K562 (cell line): Measurements from ENCODE around the gene GTF2A1. TPM values are rescaled to one million over a fixed set of nuclear protein-coding genes. Genes with fewer than 3 reads are reported as not detected.

Experiments used
- BHLHE40 ChIP-seq: IDR thresholded peaks from 2 replicates; pipeline ENCODE4 v1.6.1; 2011; ENCODE audit warnings: low read length, improper control_type of control experiment
- BMI1 ChIP-seq: fragments of 150-350 bp; IDR thresholded peaks from 2 replicates; pipeline ENCODE4 v1.6.1; 2014; ENCODE audit warnings: low read length
- CBX3 ChIP-seq, 2 experiments: IDR thresholded peaks; 1 replicate in 1 of 2; 2 replicates in 1 of 2; pipeline ENCODE4 v1.6.1; 2012; ENCODE audit warnings: inconsistent platforms in 2 of 2, low read length in 2 of 2, borderline replicate concordance in 1 of 2, control low read depth in 1 of 2
- E2F8 ChIP-seq: fragments of 450-650 bp; IDR thresholded peaks from 2 replicates; pipeline ENCODE4 v1.7.1; 2018; ENCODE audit warnings: mild to moderate bottlenecking, low read depth; ENCODE audit not compliant: partially characterized antibody
- FOSL1 ChIP-seq: fragments of 200-800 bp; sonication (Bioruptor generic); conservative IDR thresholded peaks from 2 replicates; pipeline ENCODE4 v1.6.1; 2016; ENCODE audit warnings: missing genetic modification characterization, missing compliant biosample characterization
- FOXJ2 ChIP-seq: fragments of 200-800 bp; sonication (Bioruptor generic); IDR thresholded peaks from 2 replicates; pipeline ENCODE4 v1.6.1; 2016; ENCODE audit warnings: missing genetic modification characterization, missing compliant biosample characterization
- FOXM1 ChIP-seq, 2 experiments: fragments of 450-650 bp in 1 of 2; sonication (generic) in 1 of 2; formaldehyde crosslinking in 1 of 2; IDR thresholded peaks; 2 replicates each; pipeline versions ENCODE4 v1.6.1 to v1.9.0; 2017 to 2022; ENCODE audit warnings: low read depth in 2 of 2, mild to moderate bottlenecking in 2 of 2, missing genetic modification reagents in 1 of 2, moderate library complexity in 1 of 2
- HNRNPH1 ChIP-seq: fragments of 200-400 bp; formaldehyde crosslinking; optimal IDR thresholded peaks from 2 replicates; pipeline ENCODE3; 2017; ENCODE audit warnings: low read depth, mild to moderate bottlenecking, low read length, moderate library complexity
- HNRNPLL ChIP-seq: fragments of 200-400 bp; formaldehyde crosslinking; IDR thresholded peaks from 2 replicates; pipeline ENCODE4 v1.6.1; 2017; ENCODE audit warnings: low read length, low read depth, mild to moderate bottlenecking; ENCODE audit not compliant: poor library complexity, severe bottlenecking
- HOMEZ ChIP-seq: fragments of 250-450 bp; sonication (Bioruptor Pico); IDR thresholded peaks from 2 replicates; pipeline ENCODE4 v1.4.0; 2020; ENCODE audit warnings: mild to moderate bottlenecking, moderate library complexity
- MAFK ChIP-seq: IDR thresholded peaks from 2 replicates; pipeline ENCODE4 v1.6.1; 2011; ENCODE audit warnings: low read length, improper control_type of control experiment
- NFIC ChIP-seq: fragments of 450-650 bp; IDR thresholded peaks from 2 replicates; pipeline ENCODE4 v1.6.1; 2017; ENCODE audit warnings: mild to moderate bottlenecking, inconsistent platforms
- PKNOX1 ChIP-seq: fragments of 450-650 bp; IDR thresholded peaks from 2 replicates; pipeline ENCODE4 v1.6.1; 2016
- POLR2AphosphoS2 ChIP-seq: IDR thresholded peaks from 2 replicates; pipeline ENCODE4 v1.6.1; 2012; ENCODE audit warnings: low read length, improper control_type of control experiment
- RAD21 ChIP-seq, 2 experiments: fragments of 250-450 bp in 1 of 2; fragments of 450-650 bp in 1 of 2; sonication (Bioruptor Pico) in 1 of 2; formaldehyde crosslinking in 1 of 2; IDR thresholded peaks in 1 of 2; conservative IDR thresholded peaks in 1 of 2; 2 replicates each; pipeline versions ENCODE4 v1.4.0 to v1.8.0; 2020 to 2022; ENCODE audit warnings: mild to moderate bottlenecking in 2 of 2, moderate library complexity in 1 of 2
- RAD51 ChIP-seq: fragments of 450-650 bp; IDR thresholded peaks from 2 replicates; pipeline ENCODE4 v1.7.1; 2016; ENCODE audit warnings: low read depth, mild to moderate bottlenecking, borderline replicate concordance
- STAG1 ChIP-seq: sonication (generic); formaldehyde crosslinking; IDR thresholded peaks from 2 replicates; pipeline ENCODE4 v1.5.0; 2020; ENCODE audit warnings: missing genetic modification reagents, borderline replicate concordance
- U2AF2 ChIP-seq: fragments of 200-400 bp; formaldehyde crosslinking; optimal IDR thresholded peaks from 2 replicates; pipeline ENCODE3; 2017; ENCODE audit warnings: low read depth, mild to moderate bottlenecking, low read length
- ZNF408 ChIP-seq: fragments of 250-450 bp; sonication (Bioruptor Pico); IDR thresholded peaks from 2 replicates; pipeline ENCODE4 v1.4.0; 2020; ENCODE audit warnings: low read depth, mild to moderate bottlenecking, moderate library complexity
- ZNF639 ChIP-seq, 2 experiments: fragments of 200-800 bp in 1 of 2; sonication (Bioruptor generic) in 1 of 2; sonication (generic) in 1 of 2; formaldehyde crosslinking in 1 of 2; IDR thresholded peaks in 1 of 2; conservative IDR thresholded peaks in 1 of 2; 2 replicates each; pipeline versions ENCODE4 v1.5.0 to v1.6.1; 2016 to 2020; ENCODE audit warnings: missing compliant biosample characterization in 1 of 2, missing genetic modification characterization in 1 of 2, missing genetic modification reagents in 1 of 2
- polyA plus RNA-seq, 8 experiments: library from polyadenylated mRNA; depleted of rRNA in 4 of 8; stranded (reverse) in 5 of 8; unstranded in 3 of 8; fragments of >200 nt; fragmentation: Nextera tagmentation in 2 of 8; fragmentation: Illumina TruSeq in 1 of 8; extraction: Ambion mirVana in 2 of 8; extraction: Trizol in 1 of 8; gene quantifications; 2 replicates each; pipeline versions ENCODE4 v1.2.1 to v1.2.3, GENCODE V29; 2011 to 2014; ENCODE audit warnings: inconsistent platforms in 1 of 8, missing spikeins in 1 of 8
- total RNA-seq, 7 experiments: library from RNA; depleted of rRNA in 6 of 7; stranded (reverse); fragments of >200 nt in 6 of 7; fragmentation: Illumina TruSeq in 2 of 7; extraction: Trizol in 2 of 7; gene quantifications; 2 replicates each; pipeline versions ENCODE4 v1.2.1 to v1.2.3, GENCODE V29; 2011 to 2021; ENCODE audit warnings: low replicate concordance in 1 of 7

The GTF2A1 gene
- total and polyA plus RNA-seq, 9 of the 15 experiments (the other 6 are each of a cell fraction or from before 2014, with no cell fraction given) = 3.4 to 22.8 (median 14.7) TPM

GRCh38 chr14:81164167-81164774 is 56.5 kb downstream of the GTF2A1 start (continued):
- no peak for TF ChIP-seq U2AF2
- TF ChIP-seq PKNOX1 = peak; percentile 73
- TF ChIP-seq FOSL1 = peak; percentile 77
- peak; percentile 58 to 79 for TF ChIP-seq RAD21 (CRISPR knock-in tag; conservative IDR thresholded peaks at IDR 0.05 in 1 of 2, IDR thresholded peaks at IDR 0.05 in 1 of 2)
- TF ChIP-seq MAFK = no peak
- no peak for TF ChIP-seq NFIC
- no peak for TF ChIP-seq STAG1 (CRISPR knock-in tag)
- no peak for TF ChIP-seq FOXM1 (IDR thresholded peaks at IDR 0.05; ENCODE audit: low read depth)
- TF ChIP-seq FOXM1 (CRISPR knock-in tag; IDR thresholded peaks at IDR 0.05; ENCODE audit: low read depth) = no peak
- no peak for TF ChIP-seq RAD51
- no peak for TF ChIP-seq POLR2AphosphoS2
- TF ChIP-seq ZNF408 = no peak
- no peak for TF ChIP-seq BMI1
- TF ChIP-seq HNRNPLL = no peak
- no peak for TF ChIP-seq FOXJ2 (tag)
- peak in 1 of 2 experiments; percentile 53; a peak in 1 of 3 replicates for TF ChIP-seq CBX3 (IDR thresholded peaks at IDR 0.05; ENCODE audit: borderline replicate concordance in 1 of 2, low read length in 2 of 2)
- TF ChIP-seq BHLHE40 = 0 out of 2 replicates have a peak, but pooled peaks have one; percentile 31
- TF ChIP-seq HOMEZ (CRISPR knock-in tag) = no peak
- TF ChIP-seq HNRNPH1 = no peak
- TF ChIP-seq ZNF639 (CRISPR knock-in tag; conservative IDR thresholded peaks at IDR 0.05 in 1 of 2, IDR thresholded peaks at IDR 0.05 in 1 of 2) = no peak
- TF ChIP-seq E2F8 = no peak
